ENCODE data around the gene ACOXL. TPM values are rescaled to one million over a fixed set of nuclear protein-coding genes. Genes with fewer than 3 reads are reported as not detected.

ACOXL gene
- total RNA-seq, 6 experiments from 2014 or later: not detected

GRCh38 chr2:110984694-110985490 lies 252.5 kb downstream of the ACOXL start:
- WGBS (ENCODE audit: insufficient coverage, low coverage, low lambda C conversion rate, missing lambda C conversion rate): 68% methylated on average over 8 of the region's 8 CpGs
- H3K27me3 ChIP-seq: no peaks in the 10 kb centered on the region
- no peaks in the 10 kb centered on the region for H3K9me3 ChIP-seq
- intact Hi-C loops (cut with DNase I): no loop called here
- ATAC-seq (no peak), DNase-seq (no peak)
- no peaks in the 10 kb centered on the region for H3K4me1 ChIP-seq
- H3K36me3 ChIP-seq: no peaks in the 10 kb centered on the region
- no peak overlapping the region for H3K4me3 ChIP-seq
- no peak overlapping the region for H3K27ac ChIP-seq
- TF ChIP-seq POLR2A (IDR thresholded peaks at IDR 0.05) (no peak), CTCF (IDR thresholded peaks at IDR 0.05) (no peak)

- Histone ChIP-seq H3K4me1 (no peaks in the 10 kb centered on the region), H3K27me3 (no peaks in the 10 kb centered on the region), H3K9me3 (no peaks in the 10 kb centered on the region), H3K36me3 (no peaks in the 10 kb centered on the region), H3K4me3 (no peak overlapping the region), H3K27ac (no peak overlapping the region)
- ATAC-seq (no peak), DNase-seq (no peak)
- TF ChIP-seq CTCF (IDR thresholded peaks at IDR 0.05): no peak
- TF ChIP-seq POLR2A (IDR thresholded peaks at IDR 0.05): no peak
- intact Hi-C loops (cut with DNase I): no loop called here
- WGBS (ENCODE audit: insufficient coverage, low coverage, low lambda C conversion rate, missing lambda C conversion rate): 64% methylated on average over 2 of the region's 2 CpGs
Observed at GRCh38 chr2:110990440-110990839, 258.1 kb downstream of the ACOXL start.

- ATAC-seq (no peak), DNase-seq (no peak)
- intact Hi-C loops (cut with DNase I): no loop called here
- H3K27ac ChIP-seq: no peak overlapping the region
- H3K4me1 ChIP-seq: no peaks in the 10 kb centered on the region
- TF ChIP-seq POLR2A (IDR thresholded peaks at IDR 0.05) (no peak), CTCF (IDR thresholded peaks at IDR 0.05) (no peak)
- 58% methylated on average over 5 of the region's 5 CpGs for WGBS (ENCODE audit: insufficient coverage, low coverage, low lambda C conversion rate, missing lambda C conversion rate)
- H3K27me3 ChIP-seq: no peaks in the 10 kb centered on the region
- H3K36me3 ChIP-seq: no peaks in the 10 kb centered on the region
- H3K9me3 ChIP-seq: no peaks in the 10 kb centered on the region
- H3K4me3 ChIP-seq: no peak overlapping the region
Observed at GRCh38 chr2:110991911-110992310, 259.5 kb downstream of the ACOXL start.

GRCh38 chr2:110992886-110993285 lies 260.5 kb downstream of the ACOXL start:
- Histone ChIP-seq H3K36me3 (no peaks in the 10 kb centered on the region), H3K27me3 (no peaks in the 10 kb centered on the region), H3K4me1 (no peaks in the 10 kb centered on the region), H3K27ac (no peak overlapping the region), H3K4me3 (no peak overlapping the region), H3K9me3 (no peaks in the 10 kb centered on the region)
- TF ChIP-seq CTCF (IDR thresholded peaks at IDR 0.05) (no peak), POLR2A (IDR thresholded peaks at IDR 0.05) (no peak)
- no peak for ATAC-seq
- DNase-seq: no peak
- WGBS (ENCODE audit: insufficient coverage, low coverage, low lambda C conversion rate, missing lambda C conversion rate): 71% methylated on average over 2 of the region's 2 CpGs
- intact Hi-C loops (cut with DNase I): no loop called here

Measured in right lobe of liver (tissue), 6 donors.